Measurements from ENCODE around the gene LUZP1.
A peak's percentile ranks its signal among the peaks of the same experiment; 100 is the strongest.

LUZP1 gene

DNA sequence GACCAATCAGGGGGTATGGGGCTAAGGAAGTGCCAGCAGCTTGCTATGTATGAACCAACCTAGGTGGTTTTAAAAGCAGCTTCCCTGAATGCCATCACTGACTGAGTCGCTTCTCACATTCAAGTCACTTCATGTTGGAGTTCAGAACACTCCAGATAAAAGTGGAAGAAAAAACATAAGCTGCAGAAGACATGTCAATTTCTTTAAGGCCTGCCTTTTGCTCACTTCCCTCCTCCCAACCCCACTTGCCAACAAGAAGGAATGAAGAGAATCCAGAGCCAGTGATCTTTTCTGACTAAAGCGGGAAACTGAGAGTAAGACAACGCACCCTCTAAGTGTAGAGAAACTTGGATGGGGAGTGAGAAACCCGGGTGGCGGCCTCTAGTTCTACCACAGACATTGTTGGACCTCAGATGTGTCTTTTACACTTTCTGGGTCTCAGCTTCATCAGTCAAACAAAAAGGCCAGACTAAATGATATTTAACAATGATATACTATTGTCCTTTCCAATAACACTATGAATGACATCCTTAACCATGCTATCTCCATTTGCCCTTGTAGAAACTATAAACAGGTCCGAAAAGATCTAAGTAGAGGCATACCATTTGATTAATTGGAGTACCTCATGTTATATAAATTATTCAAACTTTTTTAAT, 54.1 kb downstream of the LUZP1 start:
- DNase-seq: no peak

DNA sequence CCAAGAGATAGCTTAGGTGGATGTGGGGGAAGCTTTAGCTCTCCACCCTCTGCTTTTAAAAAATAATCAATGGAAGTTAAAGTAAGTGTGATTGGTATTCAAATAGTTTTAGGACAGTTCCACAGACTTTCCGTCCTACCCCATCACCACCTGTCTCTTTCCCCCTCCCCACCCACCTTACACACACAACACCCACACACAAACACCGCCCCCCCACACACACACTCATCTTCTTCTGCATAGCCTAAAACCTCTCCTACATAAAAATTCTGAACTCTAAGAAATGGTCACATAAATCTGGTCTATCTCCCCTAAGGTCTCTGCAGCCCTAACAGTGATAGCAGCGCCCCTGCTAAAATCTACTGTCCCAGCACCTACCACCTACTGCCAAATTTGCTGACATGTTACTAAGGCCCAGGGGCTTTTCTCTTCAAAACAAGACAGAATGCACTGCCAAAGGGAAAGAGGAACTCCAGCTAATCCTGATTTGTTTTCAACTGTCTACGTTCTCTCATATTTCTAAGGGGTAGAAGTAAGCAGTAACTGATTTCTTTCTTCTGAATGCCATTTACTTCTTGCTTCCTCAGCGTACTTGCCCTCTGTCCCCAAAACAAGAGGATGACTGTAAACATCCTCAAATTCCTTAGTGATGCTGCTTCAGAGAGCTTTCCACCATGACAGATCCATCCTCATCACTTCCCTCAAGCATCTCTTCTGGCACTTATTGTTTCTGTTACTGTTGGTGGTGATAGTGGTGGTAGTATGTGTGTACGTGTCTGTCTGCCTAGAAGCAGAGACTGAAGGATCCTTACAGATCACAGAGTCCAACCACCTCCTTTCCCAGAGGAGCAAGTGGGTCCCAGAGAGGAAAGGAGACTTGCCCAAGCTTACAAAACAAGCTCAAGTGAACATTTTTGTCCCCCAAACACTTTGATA, 56.8 kb downstream of the LUZP1 start:
- no peak for DNase-seq

DNA sequence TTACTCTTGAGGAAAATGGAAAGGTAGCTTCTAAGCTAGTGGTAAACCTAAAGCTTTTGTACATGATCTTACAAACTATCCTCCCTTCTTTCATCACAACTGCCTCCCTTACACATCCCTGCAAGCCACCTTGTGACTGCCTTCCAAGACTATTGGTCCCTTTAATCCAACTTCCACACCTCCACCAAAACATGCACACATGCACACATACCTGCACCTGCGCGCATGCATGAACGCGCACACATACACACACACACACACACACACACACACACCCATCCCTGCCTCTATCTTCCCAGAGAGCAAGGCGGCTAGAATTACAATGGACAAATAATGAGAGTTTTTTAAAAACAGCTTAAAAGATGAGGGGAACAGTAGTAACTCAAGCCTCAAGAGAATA, 58.3 kb downstream of the LUZP1 start:
- no peak for DNase-seq

DNA sequence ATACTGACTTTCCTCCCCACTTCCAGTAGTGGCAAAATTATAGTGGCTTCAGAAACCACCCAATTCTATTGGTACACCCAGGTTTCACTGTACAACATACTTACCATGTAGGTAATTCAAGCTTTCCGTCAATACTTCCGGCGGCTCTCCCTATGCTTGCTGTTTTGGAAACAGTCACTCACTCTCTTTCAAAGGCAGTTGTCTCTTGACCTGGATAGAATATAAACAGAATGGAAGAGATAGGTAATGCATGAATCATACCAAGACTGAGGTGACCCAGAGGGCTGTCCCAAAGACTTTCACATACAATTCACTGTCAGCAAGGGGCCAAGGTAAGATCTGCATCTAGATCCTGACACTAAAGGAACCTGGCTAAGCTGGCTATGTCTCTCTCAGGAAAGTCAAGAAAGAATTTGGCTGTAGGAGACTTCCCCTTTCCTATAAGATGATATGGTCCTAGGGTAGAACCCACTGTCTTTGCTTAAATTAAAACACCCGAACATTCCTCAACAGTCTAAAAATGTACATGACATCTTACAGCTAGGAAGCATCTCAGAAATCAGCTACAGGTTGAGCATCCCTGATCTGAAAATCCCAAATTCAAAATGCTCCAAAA, 59.6 kb downstream of the LUZP1 start:
- DNase-seq: no peak

DNA sequence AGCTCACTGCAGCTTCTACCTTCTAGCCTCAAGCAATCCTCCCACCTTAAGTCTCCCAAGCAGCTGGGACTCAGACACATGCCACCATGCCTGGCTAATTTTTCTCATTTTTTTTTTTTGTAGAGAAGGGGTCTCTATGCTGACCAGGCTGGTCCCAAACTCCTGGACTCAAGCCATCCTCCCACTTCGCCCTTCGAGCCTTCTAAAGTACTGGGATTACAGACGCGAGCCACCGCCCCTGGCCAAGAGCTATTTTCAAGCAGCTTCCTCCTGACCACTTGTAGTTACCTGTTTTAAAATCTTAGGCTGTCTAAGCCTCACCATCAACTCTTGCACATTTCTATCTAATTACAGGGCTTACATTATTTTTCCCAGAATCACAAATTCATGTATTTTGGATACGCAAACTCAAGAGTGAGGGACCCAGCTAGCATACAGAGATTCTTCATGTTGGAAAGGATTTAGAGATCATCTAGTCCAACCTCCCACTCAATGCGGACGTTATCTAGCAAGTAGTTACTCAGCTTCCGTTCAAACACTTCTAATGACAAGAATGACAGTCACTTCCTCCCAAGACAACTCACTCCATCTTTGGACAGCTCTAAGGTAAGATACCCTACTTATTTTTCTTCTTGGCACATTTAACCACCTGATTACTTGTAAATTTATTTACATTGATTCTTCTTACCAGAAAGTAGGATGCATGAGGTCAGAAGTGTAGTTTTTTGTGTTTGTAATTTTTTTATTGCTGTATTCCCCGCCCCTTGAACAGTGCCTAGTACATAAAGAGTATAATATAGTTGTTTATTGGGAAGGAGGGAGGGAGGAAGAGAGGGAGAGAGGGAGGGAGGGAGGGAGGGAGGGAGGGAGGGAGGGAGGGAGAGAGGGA, 65.4 kb downstream of the LUZP1 start:
- DNase-seq: no peak

DNA sequence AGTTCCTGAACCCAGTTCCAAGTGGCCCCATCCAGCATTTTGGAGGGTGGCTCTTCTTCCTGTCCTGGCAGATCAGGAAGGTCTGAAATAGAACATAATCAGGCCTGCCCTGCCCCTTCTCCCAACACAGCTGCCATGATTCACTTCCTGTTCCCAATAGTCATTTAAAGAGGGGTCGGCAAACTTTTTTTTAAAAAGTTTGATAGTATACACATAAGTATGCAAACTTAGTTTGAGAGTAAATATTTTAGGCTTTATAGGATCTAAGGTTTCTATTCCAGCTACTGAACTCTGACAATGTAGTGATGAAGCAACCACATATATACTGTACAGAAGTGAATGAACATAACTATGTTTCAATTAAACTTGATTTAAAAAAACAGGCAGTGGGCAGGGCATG, 66.4 kb downstream of the LUZP1 start:
- DNase-seq: no peak

DNA sequence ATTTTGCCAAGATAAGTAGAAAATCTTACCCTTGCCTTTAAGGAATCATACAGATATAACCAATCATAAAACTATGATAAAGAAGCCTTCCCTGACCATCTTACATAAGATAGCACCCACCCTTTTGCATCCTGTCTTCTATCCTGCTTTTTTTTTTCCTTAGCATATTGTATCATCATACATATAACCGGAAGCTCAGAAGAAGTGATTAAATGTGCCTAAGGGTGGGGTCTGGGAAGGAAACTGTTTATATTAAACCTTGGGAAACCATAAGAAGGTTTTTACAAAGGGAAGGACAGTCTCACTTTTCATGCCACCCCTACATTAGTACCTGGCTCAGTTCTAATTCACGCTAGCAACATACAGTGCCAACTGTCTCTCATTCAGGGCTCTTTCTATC, 66.8 kb downstream of the LUZP1 start:
- no peak for DNase-seq

DNA sequence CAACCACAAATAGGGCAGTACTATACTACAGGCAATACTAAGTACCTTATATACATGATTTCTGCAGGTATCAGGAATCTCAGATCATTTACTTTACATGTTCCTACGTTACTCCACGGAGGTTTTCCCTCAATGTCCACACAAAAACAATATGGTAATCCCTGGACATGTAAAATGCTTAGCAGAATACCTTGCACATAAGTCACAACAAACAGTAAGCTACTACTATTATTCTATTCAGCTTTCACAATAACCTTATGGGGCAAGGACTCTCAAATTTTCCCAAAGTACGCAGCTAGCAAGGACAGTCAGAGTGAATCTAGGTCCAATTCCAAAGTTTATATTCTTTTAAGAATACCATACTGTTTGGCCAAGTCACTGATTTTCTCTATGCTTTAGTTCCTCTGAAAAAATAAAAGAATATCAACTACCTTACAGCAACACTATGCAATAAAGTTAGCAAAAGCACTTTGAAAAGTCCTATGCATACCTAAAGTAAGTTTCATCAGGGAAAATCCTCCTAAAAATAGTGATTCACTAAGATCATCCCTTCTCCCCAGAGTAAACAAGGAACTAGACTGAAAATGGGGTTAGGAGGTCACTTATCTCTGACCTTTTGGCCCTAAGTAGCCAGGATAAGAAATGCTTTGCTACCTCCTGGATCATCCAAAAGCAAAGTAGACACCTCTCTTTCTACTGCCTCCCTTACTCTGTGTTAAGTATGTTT, 67.4 kb downstream of the LUZP1 start:
- DNase-seq: no peak

DNA sequence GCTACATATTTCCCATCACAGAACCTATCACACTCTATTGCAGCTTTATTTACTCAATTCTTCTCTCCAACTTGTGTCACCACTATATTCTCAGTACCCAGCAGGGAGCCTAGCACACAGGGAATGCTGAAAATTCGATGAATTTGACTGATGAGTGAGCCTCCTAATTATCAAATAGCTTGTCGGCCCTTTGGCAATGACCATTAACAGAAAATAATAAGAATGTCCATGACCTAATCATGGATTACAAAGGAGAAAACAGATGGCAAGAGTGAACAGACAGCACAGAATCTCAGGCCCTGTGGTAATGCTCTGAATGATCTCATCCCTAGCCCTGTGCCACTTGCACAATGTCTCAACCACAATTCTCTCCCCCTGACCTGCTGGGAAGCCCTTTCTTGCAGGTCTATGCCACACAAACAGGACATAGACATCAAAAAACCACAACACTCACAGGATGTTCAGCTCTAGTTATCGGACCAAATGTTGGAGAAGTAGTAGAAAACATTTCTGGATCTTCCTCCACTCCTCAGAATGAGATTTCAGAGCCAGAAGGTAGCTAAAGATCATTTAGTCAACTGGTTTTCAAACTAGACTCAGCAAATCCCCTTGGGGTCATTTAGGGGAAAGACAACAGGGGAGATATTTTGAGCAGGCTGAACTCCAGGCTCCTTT, 68.4 kb downstream of the LUZP1 start:
- peak; percentile 57 for DNase-seq

DNA sequence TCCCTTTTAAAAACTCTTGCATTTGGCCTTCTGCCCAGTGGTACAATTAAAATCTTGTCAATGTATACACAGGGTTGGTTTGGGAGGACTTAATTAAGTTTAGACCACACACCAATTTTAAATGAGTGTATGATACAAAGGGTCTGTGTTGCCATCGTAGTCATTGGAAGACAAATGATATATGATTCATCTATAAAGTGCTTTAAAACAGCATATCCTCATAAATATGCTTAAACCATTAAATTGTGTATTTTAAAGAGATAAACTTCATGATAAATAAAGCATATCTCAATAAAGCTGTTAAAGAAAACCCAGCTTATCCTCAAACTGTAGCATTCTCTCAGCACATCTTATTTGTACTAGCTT, 69.5 kb downstream of the LUZP1 start:
- DNase-seq: no peak

DNA sequence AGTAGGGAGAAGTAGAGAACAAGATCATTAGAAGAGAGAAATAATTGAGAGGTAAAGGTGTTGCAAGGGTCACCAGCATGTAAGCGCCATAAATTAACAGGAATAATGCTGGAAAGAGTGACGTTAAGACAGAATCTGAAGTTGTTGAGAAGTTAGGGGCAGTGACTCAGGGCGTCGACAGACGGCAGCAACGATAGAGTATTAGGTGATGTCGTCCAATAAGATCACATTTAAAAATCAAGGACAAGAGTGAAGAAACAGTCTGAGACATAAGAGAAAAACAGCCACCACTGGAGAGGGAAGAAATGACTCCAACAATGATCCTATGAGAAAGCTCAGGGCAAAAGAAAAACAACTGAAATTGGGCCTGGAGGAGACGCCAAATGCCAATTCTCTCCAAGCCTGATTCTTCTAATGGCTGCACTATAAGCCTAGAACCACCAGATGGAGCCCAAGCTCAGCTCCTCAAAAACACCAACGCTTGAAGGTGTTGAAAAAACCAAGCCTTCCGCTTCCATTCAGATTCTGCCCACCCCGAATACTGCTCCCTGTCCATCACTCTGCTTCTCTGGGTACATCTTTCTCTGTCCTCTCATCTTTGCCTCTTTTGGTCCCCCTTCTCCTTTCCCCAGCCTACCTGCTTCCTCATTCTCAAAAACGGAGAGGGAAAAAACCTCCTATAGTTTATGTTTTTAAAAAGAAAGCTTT, 70.0 kb downstream of the LUZP1 start:
- peak; percentile 69 for DNase-seq

DNA sequence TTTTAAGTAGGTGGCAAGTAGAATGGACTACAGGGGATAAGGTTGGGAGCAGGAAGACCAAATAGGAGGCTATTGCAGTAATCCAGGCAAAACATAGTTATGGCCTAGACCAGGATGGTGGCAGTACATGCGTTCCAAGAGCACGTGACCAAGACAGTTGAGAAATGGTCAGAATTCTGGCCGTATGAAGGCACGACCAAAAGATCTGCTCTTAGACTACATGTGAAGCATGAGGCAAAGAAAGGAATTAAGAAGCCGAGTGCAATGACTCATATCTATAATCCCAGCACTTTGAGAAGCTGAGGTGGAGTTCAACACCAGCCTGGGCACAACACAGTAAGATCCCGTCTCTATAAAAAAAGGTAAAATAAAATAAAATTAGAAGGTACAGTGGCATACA, 71.3 kb downstream of the LUZP1 start:
- DNase-seq: no peak

DNA sequence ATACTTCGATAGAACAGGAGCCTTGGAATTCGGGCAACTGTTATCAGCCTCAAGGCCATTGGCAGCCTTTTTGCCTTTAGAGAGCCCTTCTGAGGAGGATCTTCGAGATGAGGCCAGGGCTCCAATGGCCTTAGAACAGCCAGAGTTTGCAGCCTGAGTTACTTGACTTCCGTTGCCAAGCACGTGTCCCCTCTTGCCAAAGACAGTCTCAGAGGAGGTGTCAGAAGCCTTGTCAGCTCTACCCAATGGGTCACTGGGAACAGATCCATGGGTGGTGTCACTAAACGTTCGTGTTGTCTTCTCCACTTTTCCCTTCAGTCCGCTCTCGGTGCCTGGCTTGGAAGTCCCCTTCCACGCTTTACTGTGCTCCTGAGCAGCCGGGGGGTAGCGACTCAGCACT, 76.2 kb downstream of the LUZP1 start:
- no peak for DNase-seq

DNA sequence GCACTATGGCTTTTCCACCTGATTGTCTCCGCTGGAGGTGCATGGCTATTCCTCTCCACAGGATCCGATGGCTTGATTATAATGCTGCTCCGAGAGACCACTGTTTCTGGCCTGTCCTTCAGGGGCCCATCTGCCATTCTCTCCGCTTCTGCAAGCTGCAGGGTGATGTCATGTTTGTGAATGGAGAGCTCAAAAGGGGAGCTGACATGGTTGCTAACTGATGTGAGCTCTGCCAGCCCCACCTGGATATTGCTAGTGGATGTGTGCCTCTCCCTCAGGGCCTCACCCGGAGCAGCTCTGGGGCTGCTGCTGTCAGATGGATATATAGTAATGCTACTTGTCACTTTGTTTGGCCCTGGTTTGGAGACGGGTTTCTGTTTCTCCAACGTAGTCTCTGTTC, 77.1 kb downstream of the LUZP1 start:
- no peak for DNase-seq

DNA sequence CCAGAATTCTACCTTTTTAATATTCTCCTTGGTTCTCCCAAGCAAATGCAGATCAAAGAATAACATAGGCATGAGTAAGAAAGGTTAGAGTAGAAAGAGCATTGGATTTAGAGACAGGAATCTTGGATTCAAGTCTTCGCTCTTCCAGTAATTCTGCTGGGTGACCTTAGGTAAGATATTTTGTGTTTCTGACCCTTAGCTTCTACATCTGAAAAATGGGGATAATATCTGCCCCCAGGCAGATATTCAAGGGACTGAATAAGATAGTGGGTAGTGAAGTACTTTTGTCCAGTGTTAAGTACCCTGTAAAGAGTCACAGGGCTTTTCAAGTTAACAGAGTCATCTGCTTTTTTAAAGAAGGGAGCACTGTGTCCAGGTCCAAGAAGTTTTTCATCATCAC, 78.6 kb downstream of the LUZP1 start:
- no peak for DNase-seq

DNA sequence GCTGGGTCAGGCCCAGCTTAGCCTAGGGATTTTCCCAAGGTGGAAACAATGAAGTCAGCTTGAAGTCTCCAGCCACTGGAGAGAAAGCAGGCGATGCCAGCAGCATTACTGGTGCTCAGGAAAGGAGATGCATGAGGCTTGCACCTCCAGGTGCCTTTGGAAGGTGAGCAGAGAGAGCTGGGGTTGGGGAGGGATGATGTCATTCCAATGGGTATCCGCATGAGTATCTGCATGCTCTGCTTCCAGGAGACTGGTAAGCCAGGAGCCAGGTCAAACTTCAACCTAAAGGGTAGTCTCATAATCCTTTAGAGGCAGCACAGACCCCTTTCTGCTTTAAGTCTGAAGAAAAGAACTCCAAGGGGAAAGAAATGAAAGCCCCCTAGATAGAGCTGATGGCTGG, 80.6 kb downstream of the LUZP1 start:
- DNase-seq: no peak

DNA sequence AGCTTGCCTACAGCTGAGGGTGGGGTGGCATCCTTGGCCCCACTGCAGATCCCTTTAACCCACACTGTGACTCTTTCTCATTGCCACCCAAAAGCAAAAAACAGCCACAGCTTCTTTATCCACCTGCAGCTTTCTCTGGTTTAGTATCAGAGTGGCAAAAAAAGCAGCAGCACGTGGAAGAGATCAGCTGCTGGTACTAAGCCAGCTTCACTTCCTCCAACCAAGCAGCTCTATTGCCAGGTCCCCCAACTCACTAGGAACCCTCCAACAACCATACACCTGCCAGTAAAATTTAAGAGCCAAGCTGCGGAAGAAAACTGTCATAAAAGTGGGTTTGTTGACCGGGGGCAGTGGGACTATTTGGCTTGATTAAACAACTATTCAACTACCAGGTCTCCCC, 83.0 kb downstream of the LUZP1 start:
- no peak for DNase-seq

DNA sequence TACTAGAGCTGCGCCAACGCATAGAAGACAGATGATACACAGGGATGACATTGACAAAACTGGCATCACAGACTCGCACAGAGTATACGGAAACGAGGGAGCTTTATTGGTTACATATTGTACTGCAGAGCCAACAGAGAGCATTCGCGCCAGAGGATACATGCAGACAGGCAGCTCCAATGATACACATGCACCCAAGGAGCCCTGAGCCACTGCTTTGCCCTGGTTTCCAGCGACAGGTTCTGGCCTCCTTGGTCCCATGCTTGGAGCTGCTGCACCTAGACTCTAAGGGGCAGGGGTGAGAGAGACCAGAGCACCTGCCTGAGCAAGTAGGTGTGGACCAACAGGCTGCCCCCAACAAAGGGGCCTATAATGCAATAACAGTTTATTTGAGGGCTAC, 83.8 kb downstream of the LUZP1 start:
- no peak for DNase-seq

DNA sequence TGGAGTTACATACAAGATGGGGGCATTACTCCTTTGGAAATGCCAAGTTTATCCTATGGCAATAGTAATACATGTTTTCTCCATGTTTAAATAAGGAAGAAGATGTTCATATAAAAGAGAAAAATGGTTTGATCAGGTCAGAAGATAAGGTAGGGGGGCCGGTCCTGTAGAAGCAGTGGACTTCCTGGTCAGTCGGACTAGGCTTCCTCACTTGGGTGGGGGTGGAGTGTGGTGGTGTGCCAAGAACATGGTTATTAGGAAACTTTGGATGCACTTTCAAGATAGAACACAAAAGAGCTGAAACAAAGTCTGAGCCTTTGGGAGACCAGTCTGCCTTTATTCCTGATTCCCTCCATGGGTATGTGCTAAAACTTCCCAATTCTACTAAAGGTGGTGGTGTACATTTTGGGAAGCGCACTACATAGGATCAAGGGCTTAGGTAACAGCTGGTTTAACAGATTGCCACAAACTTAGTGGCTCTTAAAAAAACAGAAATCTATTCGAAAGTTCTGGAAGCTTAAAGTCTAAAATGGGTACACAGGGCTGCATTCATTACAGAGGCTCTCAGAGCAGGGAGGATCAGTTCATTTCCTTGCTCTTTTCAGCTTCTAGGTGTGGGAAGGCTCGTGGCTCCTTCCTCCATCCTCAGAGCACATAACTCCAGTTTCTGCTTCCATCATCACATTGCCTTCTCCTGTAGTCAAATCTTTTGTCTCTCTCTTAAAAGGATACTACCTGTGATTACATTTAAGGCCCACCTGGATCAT, 84.8 kb downstream of the LUZP1 start:
- no peak for DNase-seq

DNA sequence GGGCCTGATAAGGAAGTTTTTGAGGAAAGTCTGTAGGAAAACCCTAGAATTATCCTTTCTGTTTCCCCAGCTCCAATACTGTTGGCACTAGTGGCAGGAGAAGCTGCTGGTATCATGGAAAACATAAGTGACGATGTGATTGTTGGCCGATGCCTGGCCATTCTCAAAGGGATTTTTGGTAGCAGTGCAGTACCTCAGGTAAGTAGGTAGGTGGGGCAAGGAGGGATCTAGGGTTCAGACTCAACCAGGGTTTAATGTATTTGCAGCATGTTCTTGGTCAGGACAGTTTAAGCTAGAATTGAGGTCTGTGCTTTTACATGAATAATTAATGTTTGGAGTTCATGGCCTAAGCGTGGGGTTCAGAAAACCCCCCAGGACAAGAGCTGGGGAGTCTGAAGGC, 87.3 kb downstream of the LUZP1 start:
- no peak for DNase-seq

All from stimulated activated CD8-positive, alpha-beta memory T cell treated with anti-CD3 and anti-CD28 coated beads, Interleukin-4, amount 100 ng/mL, for 48 hours (primary cell).